LNCAP (cell line): ENCODE results near the gene UBP1.

Experiments
- CTCF ChIP-seq: fragments of 450-650 bp; IDR thresholded peaks from 2 replicates; pipeline ENCODE4 v1.5.1; 2017; ENCODE audit warnings: mild to moderate bottlenecking

Gene UBP1

GRCh38 chr3:33461097-33461496 is 20.9 kb upstream of the UBP1 start:
- no peak for TF ChIP-seq CTCF

- no peak for TF ChIP-seq CTCF
Measured at GRCh38 chr3:33458446-33458845, 18.2 kb upstream of the UBP1 start.

DNA sequence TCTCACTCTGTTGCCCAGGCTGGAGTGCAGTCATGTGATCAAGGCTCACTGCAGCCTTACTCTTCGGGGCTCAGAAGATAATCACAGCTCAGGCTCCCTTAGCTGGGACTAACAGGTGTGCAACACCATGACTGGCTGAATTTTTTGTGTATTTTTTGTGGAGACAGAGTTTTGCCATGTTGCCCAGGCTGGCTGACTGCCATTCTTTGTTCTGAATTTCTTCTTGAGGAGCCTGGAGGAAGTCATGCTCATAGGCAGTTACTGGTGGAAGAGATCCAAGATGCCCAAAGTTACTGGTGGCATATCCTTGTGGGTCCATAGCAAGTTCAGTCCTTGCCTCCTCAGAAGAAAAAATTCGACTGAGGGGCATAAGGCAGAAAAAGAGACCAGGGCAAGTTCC is 16.6 kb upstream of the UBP1 start:
- no peak for TF ChIP-seq CTCF

DNA sequence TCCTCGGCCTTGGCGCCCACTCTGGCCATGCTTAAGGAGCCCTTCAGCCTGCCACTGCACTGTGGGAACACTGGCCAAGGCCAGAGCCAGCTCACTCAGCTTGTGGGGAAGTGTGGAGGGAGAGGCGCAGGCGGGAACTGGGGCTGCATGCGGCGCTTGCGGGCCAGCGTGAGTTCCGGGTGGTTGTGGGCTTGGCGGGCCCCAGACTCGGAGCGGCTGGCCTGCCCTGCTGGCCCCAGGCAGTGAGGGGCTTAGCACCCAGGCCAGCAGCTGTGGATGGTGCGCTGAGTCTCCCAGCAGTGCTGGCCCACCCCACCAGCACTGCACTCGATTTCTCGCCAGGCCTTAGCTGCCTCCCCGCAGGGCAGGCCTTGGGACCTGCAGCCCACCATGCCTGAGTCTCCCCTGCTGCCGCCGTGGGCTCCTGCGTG is 13.1 kb upstream of the UBP1 start:
- no peak for TF ChIP-seq CTCF

GRCh38 chr3:33447958-33448357 is 7.8 kb upstream of the UBP1 start:
- no peak for TF ChIP-seq CTCF

DNA sequence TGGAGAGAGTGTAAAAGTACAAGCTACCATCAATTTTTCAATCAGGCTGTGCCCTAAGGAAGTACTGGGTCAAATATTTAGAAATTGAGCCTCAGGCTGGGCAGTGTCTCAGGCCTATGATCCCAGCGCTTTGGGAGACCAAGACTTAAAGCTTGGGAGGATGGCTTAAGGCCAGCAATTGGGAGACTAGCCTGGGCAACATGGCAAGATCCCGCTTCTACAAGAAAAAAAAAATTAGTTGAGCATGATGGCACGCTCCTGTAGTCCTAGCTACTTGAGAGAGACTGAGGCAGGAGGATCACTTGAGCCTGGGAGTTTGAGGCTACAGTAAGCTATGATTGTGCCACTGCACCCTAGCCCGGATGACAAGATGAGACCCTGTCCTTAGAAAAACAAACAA is 2.0 kb upstream of the UBP1 start:
- no peak for TF ChIP-seq CTCF

GRCh38 chr3:33441225-33441976 is 1.2 kb upstream of the UBP1 start:
- TF ChIP-seq CTCF = no peak
